ENCODE results near the gene GP9. TPM values are rescaled to one million over a fixed set of nuclear protein-coding genes. Genes with fewer than 3 reads are reported as not detected.
"Not testable (repeated sequence)": the region's sequence is repeated elsewhere in the genome, so short reads cannot be mapped to it uniquely, and the experiment has no call there.

The GP9 gene
- total RNA-seq, 1 donor from 2014 or later, result not detected

DNA sequence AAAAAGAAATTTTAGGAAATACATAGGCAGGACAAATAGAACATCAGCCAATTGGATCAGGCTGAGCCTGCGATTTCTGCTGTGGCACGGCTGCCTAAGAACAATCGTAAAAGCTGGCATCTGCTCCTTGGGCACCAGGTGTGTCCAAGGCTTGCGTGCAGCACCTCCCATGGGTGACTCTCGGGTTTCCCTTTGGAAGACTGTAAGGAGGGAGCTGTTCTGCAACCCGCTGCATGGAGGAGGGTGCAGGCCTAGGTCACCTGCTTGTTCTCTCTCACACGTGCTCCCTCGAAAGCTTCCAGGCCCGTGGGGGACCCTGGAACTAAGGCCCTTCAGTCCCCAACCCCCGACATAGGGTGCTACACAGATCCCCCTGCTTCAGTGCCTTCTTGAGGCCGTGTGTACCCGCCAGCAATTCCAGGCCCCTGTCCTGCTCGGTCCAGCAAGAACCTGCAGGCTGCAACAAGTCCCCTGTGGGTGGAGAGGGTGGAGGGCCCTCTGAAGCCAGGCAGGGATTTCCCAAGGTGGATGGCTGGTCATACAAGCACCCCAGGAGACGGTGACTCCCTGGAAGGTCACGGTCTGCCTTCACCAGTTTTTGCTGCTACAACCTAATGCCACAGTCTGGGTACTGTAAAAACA lies 3.4 kb downstream of the GP9 start:
- H3K27ac Mint-ChIP-seq (ENCODE audit: unreplicated experiment), result no peak overlapping the region
- no peaks in the 10 kb centered on the region for H3K36me3 Mint-ChIP-seq (ENCODE audit: unreplicated experiment)
- peaks cover 5% of the 10 kb centered on the region for H3K27me3 Mint-ChIP-seq (ENCODE audit: unreplicated experiment)
- TF ChIP-seq, protein P1, sequence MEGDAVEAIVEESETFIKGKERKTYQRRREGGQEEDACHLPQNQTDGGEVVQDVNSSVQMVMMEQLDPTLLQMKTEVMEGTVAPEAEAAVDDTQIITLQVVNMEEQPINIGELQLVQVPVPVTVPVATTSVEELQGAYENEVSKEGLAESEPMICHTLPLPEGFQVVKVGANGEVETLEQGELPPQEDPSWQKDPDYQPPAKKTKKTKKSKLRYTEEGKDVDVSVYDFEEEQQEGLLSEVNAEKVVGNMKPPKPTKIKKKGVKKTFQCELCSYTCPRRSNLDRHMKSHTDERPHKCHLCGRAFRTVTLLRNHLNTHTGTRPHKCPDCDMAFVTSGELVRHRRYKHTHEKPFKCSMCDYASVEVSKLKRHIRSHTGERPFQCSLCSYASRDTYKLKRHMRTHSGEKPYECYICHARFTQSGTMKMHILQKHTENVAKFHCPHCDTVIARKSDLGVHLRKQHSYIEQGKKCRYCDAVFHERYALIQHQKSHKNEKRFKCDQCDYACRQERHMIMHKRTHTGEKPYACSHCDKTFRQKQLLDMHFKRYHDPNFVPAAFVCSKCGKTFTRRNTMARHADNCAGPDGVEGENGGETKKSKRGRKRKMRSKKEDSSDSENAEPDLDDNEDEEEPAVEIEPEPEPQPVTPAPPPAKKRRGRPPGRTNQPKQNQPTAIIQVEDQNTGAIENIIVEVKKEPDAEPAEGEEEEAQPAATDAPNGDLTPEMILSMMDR (IDR thresholded peaks at IDR 0.05; ENCODE audit: partially characterized antibody, unreplicated experiment), result no peak
- H3K4me3 Mint-ChIP-seq (ENCODE audit: unreplicated experiment), result no peak overlapping the region
- no peak for DNase-seq
- peaks cover 7% of the 10 kb centered on the region for H3K4me1 Mint-ChIP-seq (ENCODE audit: low read depth, unreplicated experiment)
- H3K9me3 Mint-ChIP-seq (ENCODE audit: unreplicated experiment), result no peaks in the 10 kb centered on the region

DNA sequence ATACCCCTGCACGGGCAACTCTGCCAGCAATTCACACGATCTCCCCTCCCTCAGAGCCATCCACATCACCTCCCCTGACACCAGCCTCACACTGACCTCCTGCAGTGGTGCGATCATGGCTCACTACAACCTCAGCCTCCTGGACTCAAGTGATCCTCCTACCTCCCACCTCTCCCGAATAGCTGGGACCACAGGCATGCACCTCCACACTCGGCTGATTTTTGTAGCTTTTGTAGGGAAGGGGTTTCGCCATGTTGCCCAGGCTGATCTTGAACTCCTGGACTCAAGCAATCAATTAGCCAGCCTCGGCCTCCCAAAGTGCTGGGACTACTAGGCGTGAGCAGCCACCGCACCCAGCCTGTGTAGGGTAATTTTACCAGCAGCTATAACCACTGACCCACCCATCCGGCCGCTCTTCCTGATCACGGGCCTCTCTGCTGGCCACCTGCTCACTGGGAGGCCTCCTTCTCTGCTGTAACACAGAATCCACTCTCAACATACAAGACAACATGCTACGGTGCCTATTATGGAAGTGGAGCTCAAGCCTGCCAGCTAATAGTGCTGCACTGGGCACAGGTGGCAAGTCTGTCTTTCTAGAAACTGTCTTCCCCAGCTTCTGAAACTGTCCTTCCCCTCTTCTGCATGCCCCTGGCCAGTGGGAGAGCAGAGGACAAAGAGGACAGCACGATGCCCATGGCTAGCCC lies 4.6 kb downstream of the GP9 start:
- Mint-ChIP-seq H3K4me1 (ENCODE audit: low read depth, unreplicated experiment) (peaks cover 5% of the 10 kb centered on the region), H3K4me3 (ENCODE audit: unreplicated experiment) (no peak overlapping the region), H3K9me3 (ENCODE audit: unreplicated experiment) (no peaks in the 10 kb centered on the region), H3K27me3 (ENCODE audit: unreplicated experiment) (peaks cover 8% of the 10 kb centered on the region), H3K27ac (ENCODE audit: unreplicated experiment) (no peak overlapping the region), H3K36me3 (ENCODE audit: unreplicated experiment) (no peaks in the 10 kb centered on the region)
- TF ChIP-seq, protein P1 (IDR thresholded peaks at IDR 0.05; ENCODE audit: partially characterized antibody, unreplicated experiment), result no peak
- no peak for DNase-seq

DNA sequence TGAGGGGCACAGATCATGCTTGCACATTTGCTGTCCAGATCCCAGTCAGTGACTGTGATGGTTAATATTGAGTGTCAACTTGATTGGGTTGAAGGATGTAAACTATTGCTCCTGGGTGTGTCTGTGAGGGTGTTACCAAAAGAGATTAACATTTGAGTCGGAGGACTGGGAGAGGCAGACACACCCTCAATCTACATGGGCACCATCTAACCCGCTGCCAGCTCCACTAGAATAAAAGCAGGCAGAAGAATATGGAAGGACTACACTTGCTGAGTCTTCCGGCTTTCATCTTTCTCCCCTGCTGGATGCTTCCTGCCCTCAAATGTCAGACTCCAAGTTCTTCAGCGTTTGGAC lies 5.1 kb downstream of the GP9 start:
- no peak overlapping the region for H3K4me3 Mint-ChIP-seq (ENCODE audit: unreplicated experiment)
- no peak overlapping the region for H3K27ac Mint-ChIP-seq (ENCODE audit: unreplicated experiment)
- H3K4me1 Mint-ChIP-seq (ENCODE audit: low read depth, unreplicated experiment), result peaks cover 5% of the 10 kb centered on the region
- H3K9me3 Mint-ChIP-seq (ENCODE audit: unreplicated experiment), result no peaks in the 10 kb centered on the region
- TF ChIP-seq, protein P1 (IDR thresholded peaks at IDR 0.05; ENCODE audit: partially characterized antibody, unreplicated experiment), result no peak
- no peak for DNase-seq
- no peaks in the 10 kb centered on the region for H3K36me3 Mint-ChIP-seq (ENCODE audit: unreplicated experiment)
- H3K27me3 Mint-ChIP-seq (ENCODE audit: unreplicated experiment), result peaks cover 10% of the 10 kb centered on the region

DNA sequence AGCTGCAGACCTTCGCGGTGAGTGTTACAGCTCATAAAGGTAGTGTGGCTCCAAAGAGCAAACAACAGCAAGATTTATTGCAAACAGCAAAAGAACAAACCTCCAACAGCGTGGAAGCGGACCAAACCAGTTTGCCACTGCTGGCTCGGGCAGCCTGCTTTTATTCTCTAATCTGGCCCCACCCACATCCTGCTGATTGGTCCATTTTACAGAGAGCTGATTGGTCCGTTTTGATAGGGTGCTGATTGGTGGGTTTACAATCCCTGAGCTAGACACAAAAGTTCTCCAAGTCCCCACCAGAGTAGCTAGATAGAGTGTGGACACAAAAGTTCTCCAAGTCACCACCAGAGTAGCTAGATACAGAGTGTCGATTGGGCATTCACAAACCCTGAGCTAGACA lies 7.1 kb downstream of the GP9 start:
- H3K4me1 Mint-ChIP-seq (ENCODE audit: low read depth, unreplicated experiment); H3K36me3 Mint-ChIP-seq (ENCODE audit: unreplicated experiment); H3K9me3 Mint-ChIP-seq (ENCODE audit: unreplicated experiment); H3K27me3 Mint-ChIP-seq (ENCODE audit: unreplicated experiment); DNase-seq; H3K4me3 Mint-ChIP-seq (ENCODE audit: unreplicated experiment); H3K27ac Mint-ChIP-seq (ENCODE audit: unreplicated experiment): not testable (repeated sequence)

DNA sequence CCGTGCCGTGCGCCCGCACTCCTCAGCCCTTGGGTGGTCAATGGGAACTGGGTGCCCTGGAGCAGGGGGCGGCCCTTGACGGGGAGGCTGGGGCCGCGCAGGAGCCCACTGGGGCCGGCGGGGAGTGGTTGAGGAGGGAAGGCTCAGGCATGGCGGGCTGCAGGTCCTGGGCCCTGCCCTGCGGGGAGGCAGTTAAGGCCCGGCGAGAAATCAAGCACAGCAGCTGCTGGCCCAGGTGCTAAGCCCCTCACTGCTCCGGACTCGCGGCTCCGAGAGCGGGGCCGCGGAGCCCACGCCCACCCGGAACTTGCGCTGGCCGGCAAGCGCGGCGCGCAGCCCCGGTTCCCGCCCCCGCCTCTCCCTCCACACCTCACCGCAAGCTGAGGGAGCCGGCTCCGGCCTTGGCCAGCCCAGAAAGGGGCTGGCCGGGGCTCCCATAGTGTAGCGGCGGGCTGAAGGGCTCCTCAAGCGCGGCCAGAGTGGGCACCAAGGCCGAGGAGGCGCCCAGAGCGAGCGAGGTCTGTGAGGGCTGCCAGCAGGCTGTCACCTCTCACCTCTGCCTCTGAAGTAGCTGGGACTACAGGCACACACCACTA lies 7.8 kb downstream of the GP9 start:
- no peak overlapping the region for H3K27ac Mint-ChIP-seq (ENCODE audit: unreplicated experiment)
- H3K4me1 Mint-ChIP-seq (ENCODE audit: low read depth, unreplicated experiment), result no peaks in the 10 kb centered on the region
- H3K27me3 Mint-ChIP-seq (ENCODE audit: unreplicated experiment), result peaks cover 7% of the 10 kb centered on the region
- TF ChIP-seq, protein P1 (IDR thresholded peaks at IDR 0.05; ENCODE audit: partially characterized antibody, unreplicated experiment), result no peak
- H3K36me3 Mint-ChIP-seq (ENCODE audit: unreplicated experiment), result no peaks in the 10 kb centered on the region
- no peaks in the 10 kb centered on the region for H3K9me3 Mint-ChIP-seq (ENCODE audit: unreplicated experiment)
- DNase-seq, result no peak
- no peak overlapping the region for H3K4me3 Mint-ChIP-seq (ENCODE audit: unreplicated experiment)

DNA sequence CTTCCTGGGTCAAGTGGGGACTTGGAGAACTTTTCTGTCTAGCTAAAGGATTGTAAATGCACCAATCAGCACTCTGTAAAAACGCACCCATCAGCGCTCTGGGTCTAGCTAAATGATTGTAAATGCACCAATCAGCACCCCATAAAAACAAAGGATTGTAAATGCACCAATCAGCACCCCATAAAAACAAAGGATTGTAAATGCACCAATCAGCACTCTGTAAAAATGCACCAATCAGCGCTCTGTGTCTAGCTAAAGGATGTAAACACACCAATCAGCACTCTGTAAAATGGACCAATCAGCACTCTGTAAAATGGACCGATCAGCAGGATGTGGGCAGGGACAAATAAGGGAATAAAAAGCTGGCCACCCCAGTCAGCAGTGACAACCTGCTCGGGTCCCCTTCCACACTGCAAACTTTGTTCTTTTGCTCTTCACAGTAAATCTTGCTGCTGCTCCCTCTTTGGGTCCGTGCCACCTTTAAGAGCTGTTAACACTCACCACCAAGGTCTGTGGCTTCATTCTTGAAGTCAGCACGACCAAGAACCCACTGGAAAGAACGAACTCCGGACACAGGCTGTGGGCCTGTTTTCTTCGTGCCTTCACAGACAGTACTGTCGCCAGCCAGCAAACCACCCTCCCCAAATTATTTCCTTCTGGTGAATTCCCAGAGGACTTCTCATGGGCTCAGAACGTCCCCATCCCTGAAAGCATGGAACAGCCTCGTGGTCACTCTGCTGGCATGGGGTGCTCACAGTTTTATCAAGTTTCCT lies 8.9 kb downstream of the GP9 start:
- H3K9me3 Mint-ChIP-seq (ENCODE audit: unreplicated experiment); H3K4me3 Mint-ChIP-seq (ENCODE audit: unreplicated experiment); H3K36me3 Mint-ChIP-seq (ENCODE audit: unreplicated experiment); H3K4me1 Mint-ChIP-seq (ENCODE audit: low read depth, unreplicated experiment); H3K27me3 Mint-ChIP-seq (ENCODE audit: unreplicated experiment); DNase-seq; H3K27ac Mint-ChIP-seq (ENCODE audit: unreplicated experiment): not testable (repeated sequence)
